Fibroblast of skin of left quadriceps (primary cell): ENCODE measurements around the gene SEMA3G.

ENCODE experiments used
- DNase-seq, 2 experiments: peaks; one replicate each; pipeline ENCODE4 v3.0.0-alpha.2; 2013; ENCODE audit warnings: low read depth in 2 of 2

Gene SEMA3G

GRCh38 chr3:52438579-52439425 lies 6.1 kb downstream of the SEMA3G start:
- DNase-seq: no peak

- DNase-seq: no peak
Observed at GRCh38 chr3:52438104-52438376, 6.9 kb downstream of the SEMA3G start.

DNA sequence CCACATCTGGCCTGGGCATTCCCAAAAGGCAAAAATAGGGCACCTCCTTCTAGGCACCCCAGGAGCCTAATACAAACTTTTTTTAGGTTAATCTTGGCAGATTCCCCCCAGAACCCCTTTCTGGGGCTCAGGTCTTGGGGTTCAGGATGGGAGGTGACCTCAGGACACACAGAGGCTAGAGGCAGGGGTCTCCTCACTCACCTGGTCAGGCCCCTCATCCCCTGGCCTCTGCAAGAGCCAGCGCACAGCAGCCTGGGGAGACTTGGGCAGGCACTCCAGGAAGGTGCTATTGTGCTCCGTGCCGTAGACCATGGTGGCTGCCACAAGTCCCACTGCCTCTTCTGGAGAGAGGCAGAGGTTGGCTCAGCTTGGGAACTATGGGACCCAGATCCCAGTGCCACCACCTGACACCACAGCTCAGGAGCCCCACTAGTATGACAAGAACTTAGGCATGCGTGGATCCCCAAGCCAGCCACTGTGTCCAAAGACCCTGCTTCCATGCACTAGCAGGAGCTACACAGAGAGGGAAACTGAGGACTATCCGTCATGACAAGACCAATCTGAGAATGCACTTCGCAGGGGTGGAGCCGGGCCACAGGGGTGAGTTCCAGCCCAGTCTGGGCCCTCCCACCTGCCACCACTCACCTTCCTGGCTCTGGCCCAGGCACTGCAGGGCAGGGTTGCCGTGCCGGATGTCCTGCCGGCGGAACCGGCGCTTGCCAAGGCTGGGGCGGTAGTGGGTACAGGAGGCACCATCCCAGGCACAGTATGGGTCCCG lies 7.4 kb downstream of the SEMA3G start:
- no peak for DNase-seq

- peak in 1 of 2 experiments; percentile 32 for DNase-seq
Observed at GRCh38 chr3:52436500-52437149, 8.3 kb downstream of the SEMA3G start.

DNA sequence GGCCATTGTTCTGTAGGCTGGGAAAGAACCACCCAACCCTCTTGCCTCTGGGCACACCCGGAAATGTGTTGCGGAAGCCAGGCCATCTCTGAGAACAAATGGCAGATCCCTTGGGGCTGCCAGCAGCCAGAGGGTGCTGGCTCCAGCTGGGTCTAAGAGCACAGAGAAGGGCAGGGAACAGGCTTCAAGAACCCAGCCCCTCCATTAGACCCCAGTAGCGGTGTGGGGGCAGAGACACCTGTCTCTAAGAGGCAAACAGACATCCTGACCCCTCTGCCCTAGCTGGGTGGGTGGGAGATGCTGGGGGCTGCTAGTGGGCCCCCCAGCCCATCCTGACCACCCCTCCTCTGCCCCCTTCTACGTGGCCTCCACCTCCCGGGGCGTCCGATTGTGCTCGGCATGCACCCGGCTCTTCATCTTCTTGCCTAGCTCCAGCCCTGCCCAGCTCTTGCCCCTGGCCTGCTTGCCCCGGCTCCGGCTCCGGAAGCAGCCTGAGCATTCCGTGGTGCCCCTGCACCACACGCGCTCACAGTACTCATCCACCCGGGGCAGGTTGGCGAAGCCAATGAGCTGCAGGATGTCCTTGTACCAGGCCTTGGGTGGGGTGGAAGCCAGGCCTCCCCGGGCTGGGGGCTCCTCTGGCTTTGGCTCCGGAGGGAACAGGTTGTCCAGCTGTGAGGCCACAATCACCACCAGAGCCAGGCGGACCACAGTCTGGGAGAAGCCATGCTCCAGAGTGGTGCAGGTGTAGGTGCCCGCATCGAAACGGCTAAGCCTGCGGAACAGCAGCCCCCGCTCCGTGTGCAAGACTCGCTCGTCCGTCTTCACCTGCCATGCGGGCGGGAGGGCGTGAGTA lies 9.4 kb downstream of the SEMA3G start:
- DNase-seq: no peak

DNA sequence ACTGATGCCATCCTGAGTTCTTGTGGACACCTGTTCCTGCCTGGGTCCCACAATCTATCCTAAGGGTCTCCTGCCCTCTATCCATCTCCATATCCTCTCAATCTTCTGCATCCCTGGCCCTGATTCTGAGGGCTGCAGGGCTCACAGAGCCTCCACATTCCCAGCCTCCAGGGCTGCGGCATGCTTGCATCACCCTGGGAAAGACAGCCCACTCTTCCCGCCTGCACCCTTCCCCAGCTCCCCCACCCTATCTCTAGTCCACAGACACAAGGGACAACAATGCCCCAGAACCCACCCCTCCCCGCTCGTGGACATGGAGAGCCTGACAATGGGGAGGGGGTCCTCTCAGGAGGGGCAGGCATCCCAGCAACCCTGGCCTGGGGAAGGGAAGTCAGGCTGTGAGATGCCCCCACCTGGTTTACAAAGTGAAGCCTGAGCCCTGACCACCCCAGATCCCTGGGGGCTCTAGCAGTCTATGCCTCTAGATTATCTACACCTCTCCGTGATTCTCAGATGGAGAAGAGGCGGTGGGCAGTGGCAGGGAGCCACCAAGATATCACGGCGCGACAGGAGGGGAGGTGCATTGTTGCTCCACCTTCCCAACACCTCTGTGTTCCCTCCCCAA lies 10.3 kb downstream of the SEMA3G start:
- no peak for DNase-seq

GRCh38 chr3:52433996-52434479 lies 10.9 kb downstream of the SEMA3G start:
- DNase-seq: no peak

DNA sequence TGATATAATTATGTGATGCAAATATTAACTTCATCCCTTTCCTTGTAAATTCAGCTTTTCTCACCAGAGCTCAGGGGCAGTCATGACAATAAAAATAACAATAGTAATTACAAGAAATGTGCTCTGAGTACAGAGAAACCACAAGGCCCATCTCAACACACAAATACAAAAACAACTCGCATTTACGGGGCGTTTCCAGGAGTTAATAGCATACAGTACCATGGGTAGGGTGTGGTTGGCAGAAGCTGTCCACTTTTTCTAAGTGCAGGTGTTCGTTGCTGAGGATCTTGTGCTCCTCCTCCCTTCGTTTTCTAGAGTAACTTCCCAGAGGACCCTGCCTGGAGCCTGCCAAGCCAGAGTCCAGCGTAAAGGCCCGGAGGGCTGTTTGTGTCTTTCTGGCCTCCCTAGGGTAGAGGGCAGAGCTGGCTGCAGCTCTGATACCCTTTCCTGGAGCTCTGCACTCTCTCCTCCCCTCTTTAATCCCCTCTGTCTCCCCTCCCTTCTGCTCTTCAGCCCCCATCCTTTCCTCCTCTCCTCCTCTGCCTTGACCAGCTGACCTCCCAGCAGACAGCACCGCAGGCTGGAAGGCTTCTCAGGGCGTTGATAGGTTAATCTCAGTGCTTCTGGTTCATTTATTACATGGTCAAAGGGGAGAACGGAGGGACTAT lies 11.4 kb downstream of the SEMA3G start:
- no peak for DNase-seq

DNA sequence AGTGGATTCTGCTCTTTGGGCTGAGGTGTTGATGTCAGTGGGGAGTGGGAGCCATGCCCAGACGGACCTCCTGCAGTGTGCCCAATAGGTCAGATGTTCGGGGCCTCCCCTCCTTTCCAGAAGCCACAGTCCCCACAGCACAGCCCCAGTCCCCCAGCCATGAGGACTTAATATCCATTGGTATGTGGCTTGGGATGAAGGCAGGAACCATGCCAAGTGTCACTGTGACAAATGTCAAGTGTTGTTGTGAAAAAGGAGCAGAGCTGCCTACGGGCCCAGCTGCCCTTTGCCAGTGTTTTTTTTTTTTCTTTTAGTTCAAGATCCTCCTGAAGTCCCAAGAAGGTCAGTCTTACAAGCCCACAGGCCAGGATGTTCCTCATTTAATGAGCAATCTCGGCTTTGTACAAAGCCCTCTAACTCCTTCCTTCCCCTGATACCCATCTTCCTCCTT lies 12.2 kb downstream of the SEMA3G start:
- no peak for DNase-seq

DNA sequence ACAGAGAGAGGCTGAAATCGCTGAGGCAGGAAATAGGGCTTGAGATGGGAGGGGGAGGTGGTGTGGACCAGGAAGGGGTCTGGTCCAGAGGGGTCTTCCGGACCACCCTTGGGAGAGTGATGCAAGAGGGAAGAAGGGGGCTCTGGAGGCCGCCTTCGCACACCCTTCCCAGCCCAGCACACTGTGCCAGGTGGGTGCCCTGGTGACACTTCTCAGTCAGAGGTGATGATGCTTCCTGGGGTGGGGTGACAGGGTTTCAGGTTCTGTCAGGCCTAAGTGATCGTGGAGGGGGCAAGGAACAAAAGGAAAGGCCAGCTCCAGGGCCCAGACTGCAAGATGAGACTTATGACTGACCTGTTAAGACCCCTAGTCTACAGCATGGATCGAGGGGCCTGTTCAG lies 12.7 kb downstream of the SEMA3G start:
- DNase-seq: no peak

DNA sequence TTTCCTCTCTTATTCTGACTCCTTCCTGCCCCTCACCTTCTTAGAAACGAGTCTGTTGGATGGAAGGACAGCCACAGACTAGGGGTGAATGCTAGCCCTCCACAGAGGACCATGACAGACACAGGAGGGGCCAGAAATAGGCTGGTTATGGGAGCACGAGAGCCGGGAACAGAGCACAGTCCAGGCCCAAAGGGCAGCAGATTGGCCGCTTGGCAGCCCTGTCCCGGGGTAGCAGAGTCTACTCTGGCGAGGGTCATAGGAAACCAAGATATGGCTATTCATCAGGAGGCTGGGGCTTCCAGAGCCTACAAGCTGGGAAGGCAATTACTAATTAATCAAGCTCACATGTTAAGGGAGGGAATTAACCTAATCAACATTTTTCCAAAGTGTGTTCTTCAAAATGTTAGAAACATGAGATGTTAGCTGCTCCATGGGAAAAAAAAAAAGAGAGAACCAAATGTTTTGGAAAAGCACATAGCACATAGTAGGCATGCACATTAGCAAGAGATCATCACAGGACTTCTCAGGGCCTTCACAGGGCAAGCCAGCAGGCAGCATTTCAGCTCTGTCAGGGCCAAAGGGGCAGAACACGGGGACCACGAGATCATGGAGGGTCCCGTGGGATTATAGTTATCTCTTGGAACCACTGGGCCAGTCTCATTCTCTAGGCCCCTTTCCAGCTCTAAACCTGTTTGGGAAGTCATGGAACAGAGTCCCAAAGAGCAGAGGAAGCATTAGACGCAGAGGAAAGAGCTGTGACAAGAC lies 13.3 kb downstream of the SEMA3G start:
- no peak for DNase-seq

- no peak for DNase-seq
Observed at GRCh38 chr3:52430416-52430810, 14.5 kb downstream of the SEMA3G start.

- no peak for DNase-seq
Observed at GRCh38 chr3:52429779-52430415, 15.0 kb downstream of the SEMA3G start.

DNA sequence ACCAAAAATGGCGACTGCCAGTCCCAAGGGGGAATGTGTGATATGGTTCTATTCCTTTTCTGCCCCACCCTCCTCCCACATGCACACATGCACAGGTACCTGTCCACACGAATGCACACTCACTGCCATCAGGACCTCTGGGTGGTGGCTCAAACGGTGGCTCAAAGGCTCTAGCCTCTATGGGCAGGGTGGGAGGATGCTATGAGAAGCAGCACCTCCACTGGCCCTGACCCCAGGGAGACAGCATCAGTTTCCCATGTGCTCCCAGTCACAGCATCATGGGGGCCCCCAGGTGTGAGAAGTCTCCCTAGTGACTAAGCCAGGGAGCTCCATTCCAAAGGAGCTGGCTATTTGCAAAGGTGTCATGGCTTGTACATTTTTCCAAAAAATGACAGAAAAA lies 15.9 kb downstream of the SEMA3G start:
- DNase-seq: no peak

GRCh38 chr3:52428151-52429005 lies 16.5 kb downstream of the SEMA3G start:
- DNase-seq: peak; percentile 60 to 61

DNA sequence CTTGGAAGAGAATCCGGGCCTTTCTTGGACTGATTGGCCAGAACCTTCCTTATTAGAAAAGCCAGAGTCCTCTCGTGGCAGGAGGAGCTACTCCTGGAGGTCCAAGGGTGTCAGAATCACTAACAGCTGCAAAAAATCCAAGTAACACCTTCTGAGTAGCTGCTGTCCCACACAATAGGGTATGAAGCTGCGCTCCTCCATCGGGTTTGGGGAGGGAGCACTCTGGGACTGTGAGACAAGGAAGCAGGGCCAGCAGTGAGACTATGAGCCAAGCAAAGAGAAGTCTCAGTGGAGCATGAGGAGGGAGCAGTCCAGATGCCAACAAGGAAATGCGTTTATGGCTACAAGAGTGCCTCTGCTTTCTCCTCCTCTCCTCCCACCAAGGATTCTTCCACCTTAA lies 21.7 kb downstream of the SEMA3G start:
- no peak for DNase-seq

DNA sequence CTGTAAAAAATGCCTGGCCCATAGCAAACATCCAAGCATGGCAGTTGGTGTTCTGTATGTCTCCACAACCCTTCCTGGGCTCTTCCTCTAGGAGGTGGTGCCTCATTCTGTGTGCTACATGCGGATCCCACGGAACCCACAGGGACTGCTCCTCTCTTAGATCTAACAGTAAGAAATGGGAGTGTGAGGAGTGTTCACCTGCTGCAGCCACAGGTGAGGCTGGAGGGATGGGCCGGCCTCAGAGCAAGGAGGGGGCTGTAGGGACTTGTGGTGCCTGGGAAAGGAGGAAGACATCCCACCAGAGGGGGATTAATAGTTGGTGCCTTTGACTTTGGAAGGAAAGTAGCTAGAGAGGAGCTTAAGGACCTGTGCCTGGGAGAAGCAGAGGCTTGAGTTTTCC lies 22.2 kb downstream of the SEMA3G start:
- DNase-seq: no peak

- DNase-seq: no peak
Observed at GRCh38 chr3:52420388-52420787, 24.5 kb downstream of the SEMA3G start.
